GM12875 (cell line): ENCODE data around the gene FCMR.

Source experiments
- H3K4me3 ChIP-seq: one replicate; pipeline ENCODE4 v1.5.1; 2011; ENCODE audit warnings: low read depth, low read length, control low read depth
- CTCF ChIP-seq: IDR thresholded peaks from 2 replicates; pipeline ENCODE4 v1.5.1; 2011; ENCODE audit warnings: low read depth, mild to moderate bottlenecking, control low read depth, inconsistent platforms, low read length, moderate library complexity, borderline replicate concordance; ENCODE audit not compliant: insufficient read depth

The FCMR gene

DNA sequence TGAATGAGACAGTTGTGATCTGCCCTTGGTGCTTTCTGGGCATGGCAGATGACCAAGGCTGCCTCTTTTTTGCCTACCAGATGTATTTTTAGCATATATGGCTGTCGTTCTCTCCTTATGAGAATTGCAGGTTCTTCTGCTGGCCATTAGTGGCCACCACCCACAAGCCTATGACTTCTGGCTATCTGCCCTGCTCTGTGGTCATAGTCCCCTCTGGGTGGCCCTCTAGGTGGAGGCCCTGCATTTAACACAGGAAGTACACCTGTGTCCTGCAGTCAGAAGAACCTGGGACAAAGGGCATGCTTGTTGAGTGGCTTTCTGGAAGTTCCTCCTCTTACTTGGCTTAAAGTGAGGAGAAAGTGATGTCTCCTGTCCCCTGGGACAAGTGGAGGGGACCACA lies 42.0 kb upstream of the FCMR start:
- H3K4me3 ChIP-seq = no peak overlapping the region
- no peak for TF ChIP-seq CTCF

GRCh38 chr1:206963119-206963712 lies 41.5 kb upstream of the FCMR start:
- TF ChIP-seq CTCF = no peak
- H3K4me3 ChIP-seq = no peak overlapping the region

DNA sequence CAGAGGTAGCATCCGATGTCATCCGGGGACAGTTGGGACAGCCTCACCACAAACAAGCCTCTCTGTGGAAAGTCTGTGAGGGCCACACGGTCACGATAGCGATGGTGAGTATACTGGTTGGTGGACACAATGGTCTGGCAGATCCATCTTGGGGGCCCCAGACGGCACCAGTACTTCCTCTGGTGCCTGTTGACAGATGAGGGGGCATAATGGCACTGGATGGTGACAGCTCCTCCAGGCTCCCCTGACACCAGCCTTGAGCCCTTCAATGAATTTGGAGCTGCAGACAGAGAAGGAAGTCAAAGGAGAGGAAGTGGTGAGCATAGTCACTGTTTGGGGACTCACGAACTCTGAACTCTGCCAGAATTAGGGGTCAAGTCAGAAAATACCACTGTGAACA lies 40.5 kb upstream of the FCMR start:
- no peak for TF ChIP-seq CTCF
- no peak overlapping the region for H3K4me3 ChIP-seq

GRCh38 chr1:206961668-206962067 lies 39.9 kb upstream of the FCMR start:
- no peak for TF ChIP-seq CTCF
- no peak overlapping the region for H3K4me3 ChIP-seq

- no peak for TF ChIP-seq CTCF
- H3K4me3 ChIP-seq = no peak overlapping the region
Observed at GRCh38 chr1:206960676-206961386, 39.1 kb upstream of the FCMR start.

- TF ChIP-seq CTCF = no peak
- no peak overlapping the region for H3K4me3 ChIP-seq
Observed at GRCh38 chr1:206958144-206958543, 36.4 kb upstream of the FCMR start.

GRCh38 chr1:206957639-206958038 lies 35.9 kb upstream of the FCMR start:
- TF ChIP-seq CTCF = no peak
- H3K4me3 ChIP-seq = no peak overlapping the region
